H1 (cell line): Measurements from ENCODE around the gene DCPS.

Experiments
- BACH1 ChIP-seq: IDR thresholded peaks from 2 replicates; pipeline ENCODE4 v1.6.1; 2012; ENCODE audit warnings: low read length, improper control_type of control experiment
- CTCF ChIP-seq, 3 experiments: IDR thresholded peaks; 1 replicate in 2 of 3; 2 replicates in 1 of 3; pipeline versions ENCODE4 v1.5.1 to v1.6.1; 2011; ENCODE audit warnings: low read length in 3 of 3, mild to moderate bottlenecking in 3 of 3, inconsistent platforms in 2 of 3, low read depth in 1 of 3, moderate library complexity in 1 of 3; ENCODE audit not compliant: insufficient read depth in 1 of 3; ENCODE audit errors: control extremely low read depth in 1 of 3
- E2F6 ChIP-seq: IDR thresholded peaks from 2 replicates; pipeline ENCODE4 v1.6.1; 2012; ENCODE audit warnings: inconsistent platforms
- EGR1 ChIP-seq: IDR thresholded peaks from 2 replicates; pipeline ENCODE4 v1.6.1; 2011; ENCODE audit warnings: low read depth, low read length, borderline replicate concordance
- EZH2 ChIP-seq: fragments of 200-600 bp; sonication (generic); IDR thresholded peaks from 2 replicates; pipeline ENCODE4 v1.7.1; 2012; ENCODE audit warnings: low read depth, mild to moderate bottlenecking, moderate library complexity, low read length, inconsistent platforms; ENCODE audit not compliant: severe bottlenecking
- JUN ChIP-seq: IDR thresholded peaks from 2 replicates; pipeline ENCODE4 v1.6.1; 2011; ENCODE audit warnings: low read depth, mild to moderate bottlenecking, improper control_type of control experiment, low read length
- KDM1A ChIP-seq: fragments of 200-600, 300-600 bp; sonication (generic); IDR thresholded peaks from 2 replicates; pipeline ENCODE4 v1.7.1; 2016; ENCODE audit warnings: mild to moderate bottlenecking, low read length, borderline replicate concordance
- MAFK ChIP-seq: IDR thresholded peaks from 2 replicates; pipeline ENCODE4 v1.6.1; 2012; ENCODE audit warnings: low read depth, mild to moderate bottlenecking, improper control_type of control experiment, low read length
- POLR2AphosphoS5 ChIP-seq: IDR thresholded peaks from 2 replicates; pipeline ENCODE4 v1.6.1; 2011; ENCODE audit warnings: low read depth, low read length
- RNF2 ChIP-seq: fragments of 200-900, 300-1000 bp; sonication (generic); IDR thresholded peaks from 2 replicates; pipeline ENCODE4 v1.7.1; 2016; ENCODE audit warnings: borderline replicate concordance, low read depth, mild to moderate bottlenecking, antibody characterized with exemption, low read length; ENCODE audit not compliant: poor library complexity, severe bottlenecking; ENCODE audit errors: missing control alignments
- SIN3A ChIP-seq, 2 experiments: IDR thresholded peaks in 1 of 2; conservative IDR thresholded peaks in 1 of 2; 2 replicates each; pipeline ENCODE4 v1.6.1; 2011 to 2012; ENCODE audit warnings: low read length in 2 of 2, improper control_type of control experiment in 1 of 2, low read depth in 1 of 2, mild to moderate bottlenecking in 1 of 2
- TAF1 ChIP-seq: IDR thresholded peaks from 2 replicates; pipeline ENCODE4 v1.6.1; 2011; ENCODE audit warnings: mild to moderate bottlenecking, low read depth, low read length
- USF2 ChIP-seq: IDR thresholded peaks from 2 replicates; pipeline ENCODE4 v1.6.1; 2011; ENCODE audit warnings: low read length, improper control_type of control experiment
- YY1 ChIP-seq: IDR thresholded peaks from 2 replicates; pipeline ENCODE4 v1.6.1; 2011; ENCODE audit warnings: low read depth, mild to moderate bottlenecking, low read length

GRCh38 chr11:126352163-126352562, 48.3 kb downstream of the DCPS start:
- no peak for TF ChIP-seq E2F6
- TF ChIP-seq JUN, result no peak
- TF ChIP-seq CTCF (IDR thresholded peaks at IDR 0.05; ENCODE audit: control extremely low read depth in 1 of 3, insufficient read depth in 1 of 3, low read depth in 1 of 3, low read length in 3 of 3), result no peak
- no peak for TF ChIP-seq YY1
- TF ChIP-seq USF2, result no peak
- TF ChIP-seq EGR1, result no peak
- TF ChIP-seq EZH2, result no peak
- TF ChIP-seq MAFK, result no peak
- no peak for TF ChIP-seq POLR2AphosphoS5
- no peak for TF ChIP-seq RNF2
- TF ChIP-seq SIN3A (conservative IDR thresholded peaks at IDR 0.05 in 1 of 2, IDR thresholded peaks at IDR 0.05 in 1 of 2; ENCODE audit: low read depth in 1 of 2, low read length in 2 of 2), result no peak
- TF ChIP-seq TAF1, result no peak
- TF ChIP-seq KDM1A, result no peak
- TF ChIP-seq BACH1, result no peak
